Thyroid gland (tissue), 4 donors: ENCODE measurements around the gene STRIP2.

Source experiments
- CTCF ChIP-seq, 6 experiments: fragments of 200-600 bp in 3 of 6; fragments of 450-650 bp in 3 of 6; sonication (generic) in 3 of 6; IDR thresholded peaks; one replicate each; pipeline ENCODE4 v1.5.1; 2016 to 2019; ENCODE audit warnings: antibody characterized with exemption in 6 of 6, mild to moderate bottlenecking in 2 of 6, inconsistent platforms in 1 of 6, moderate library complexity in 1 of 6
- POLR2A ChIP-seq, 2 donors: fragments of 450-650 bp; IDR thresholded peaks; one replicate each; pipeline ENCODE4 v1.6.1; 2017; ENCODE audit warnings: antibody characterized with exemption in 2 of 2, mild to moderate bottlenecking in 2 of 2, moderate library complexity in 1 of 2

- TF ChIP-seq CTCF (IDR thresholded peaks at IDR 0.05) (no peak), POLR2A (IDR thresholded peaks at IDR 0.05) (no peak)
Observed at GRCh38 chr7:129438839-129439651, 4.8 kb downstream of the STRIP2 start.
